ENCODE results near the gene ADAMTS17.

DNA sequence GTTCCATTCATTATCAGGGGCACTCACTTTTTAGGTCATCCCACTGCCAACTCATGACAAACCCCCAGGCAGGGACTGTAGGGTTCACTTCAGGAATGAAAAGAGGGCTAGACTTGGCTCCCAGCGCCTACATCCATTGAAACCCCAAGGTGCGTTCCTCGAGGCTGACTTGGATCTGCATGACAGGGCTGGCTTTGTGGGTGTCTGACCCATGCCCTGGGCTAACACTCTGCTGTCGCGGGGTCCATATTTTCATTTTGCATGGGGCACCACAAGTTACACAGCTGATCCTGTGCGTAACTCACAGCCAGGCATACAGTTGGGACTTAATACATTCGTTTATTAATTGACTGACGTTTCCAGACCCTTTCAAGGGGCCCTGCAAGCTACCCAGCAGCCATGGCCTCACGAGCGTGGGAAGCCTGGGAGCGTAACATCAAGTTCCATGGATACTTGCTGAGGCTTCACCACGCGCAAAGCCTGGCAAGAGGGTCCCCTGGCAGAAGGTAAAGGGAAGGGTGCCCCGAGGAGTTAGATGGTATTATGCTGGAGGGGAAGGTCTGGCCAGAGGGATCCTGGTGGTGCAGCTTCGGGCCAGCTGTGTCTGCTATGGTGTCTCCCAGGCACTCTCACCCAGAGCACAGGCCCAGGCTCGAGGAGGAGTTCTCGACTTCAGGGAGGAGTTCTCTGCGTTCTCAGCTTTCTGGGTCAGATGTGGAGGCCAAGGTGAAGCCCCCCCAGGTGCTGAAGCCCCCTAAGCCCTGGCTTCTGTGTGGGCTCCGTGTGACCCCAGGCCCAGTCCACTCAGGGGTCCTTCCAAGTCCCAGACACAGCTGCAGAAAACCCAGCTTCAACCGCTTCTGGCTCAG, 85.4 kb downstream of the ADAMTS17 start:
- TF ChIP-seq ZNF274 (IDR thresholded peaks at IDR 0.05; ENCODE audit: low read depth, low read length) (no peak), YY1 (IDR thresholded peaks at IDR 0.05; ENCODE audit: insufficient read depth, insufficient read length) (no peak), SUZ12 (IDR thresholded peaks at IDR 0.05; ENCODE audit: extremely low read depth, insufficient read depth, insufficient read length) (no peak)
